Activated naive CD8-positive, alpha-beta T cell treated with anti-CD3 and anti-CD28 coated beads, Interleukin-2, amount 10 ng/mL, durations not matched to agents 7 days and 5 days (primary cell): ENCODE data around the gene ARHGAP19. TPM values are rescaled to one million over a fixed set of nuclear protein-coding genes. Genes with fewer than 3 reads are reported as not detected.
"Not testable (repeated sequence)": the region's sequence is repeated elsewhere in the genome, so short reads cannot be mapped to it uniquely, and the experiment has no call there.

Experiments
- ATAC-seq: fragments of 150-1000 bp; cut with Tn5 transposase; one replicate; pipeline ENCODE4 v1.10.0; 2021; ENCODE audit warnings: low read depth, moderate library complexity
- POLR2A ChIA-PET: fragments of 350-600 bp; sonication (Branson Sonifier 250); formaldehyde crosslinking; loops from one replicate; lab custom pipeline; 2021; ENCODE audit warnings: antibody characterized with exemption; lab: Charles Lee
- DNase-seq: peaks from one replicate; pipeline ENCODE4 v3.0.0; 2021
- H3K27ac Mint-ChIP-seq: one replicate; pipeline ENCODE4 v1.8.0; 2022; ENCODE audit warnings: mild to moderate bottlenecking, mixed read lengths
- H3K27me3 Mint-ChIP-seq: one replicate; pipeline ENCODE4 v1.8.0; 2022; ENCODE audit warnings: mild to moderate bottlenecking, moderate library complexity, mixed read lengths
- H3K36me3 Mint-ChIP-seq: one replicate; pipeline ENCODE4 v1.8.0; 2021; ENCODE audit warnings: mild to moderate bottlenecking, mixed read lengths
- H3K4me1 Mint-ChIP-seq: one replicate; pipeline ENCODE4 v1.8.0; 2021; ENCODE audit warnings: mixed read lengths
- H3K4me3 Mint-ChIP-seq: one replicate; pipeline ENCODE4 v1.8.0; 2022; ENCODE audit warnings: mild to moderate bottlenecking, moderate library complexity, mixed read lengths
- H3K9me3 Mint-ChIP-seq: one replicate; pipeline ENCODE4 v1.8.0; 2021; ENCODE audit warnings: mixed read lengths
- total RNA-seq, 2 experiments: library from RNA; stranded (reverse); gene quantifications; one replicate each; pipeline ENCODE4 v1.2.3, GENCODE V29; 2021

ARHGAP19 gene
- total RNA-seq, 2 experiments from 2014 or later, result 35.4 to 44.5 TPM

DNA sequence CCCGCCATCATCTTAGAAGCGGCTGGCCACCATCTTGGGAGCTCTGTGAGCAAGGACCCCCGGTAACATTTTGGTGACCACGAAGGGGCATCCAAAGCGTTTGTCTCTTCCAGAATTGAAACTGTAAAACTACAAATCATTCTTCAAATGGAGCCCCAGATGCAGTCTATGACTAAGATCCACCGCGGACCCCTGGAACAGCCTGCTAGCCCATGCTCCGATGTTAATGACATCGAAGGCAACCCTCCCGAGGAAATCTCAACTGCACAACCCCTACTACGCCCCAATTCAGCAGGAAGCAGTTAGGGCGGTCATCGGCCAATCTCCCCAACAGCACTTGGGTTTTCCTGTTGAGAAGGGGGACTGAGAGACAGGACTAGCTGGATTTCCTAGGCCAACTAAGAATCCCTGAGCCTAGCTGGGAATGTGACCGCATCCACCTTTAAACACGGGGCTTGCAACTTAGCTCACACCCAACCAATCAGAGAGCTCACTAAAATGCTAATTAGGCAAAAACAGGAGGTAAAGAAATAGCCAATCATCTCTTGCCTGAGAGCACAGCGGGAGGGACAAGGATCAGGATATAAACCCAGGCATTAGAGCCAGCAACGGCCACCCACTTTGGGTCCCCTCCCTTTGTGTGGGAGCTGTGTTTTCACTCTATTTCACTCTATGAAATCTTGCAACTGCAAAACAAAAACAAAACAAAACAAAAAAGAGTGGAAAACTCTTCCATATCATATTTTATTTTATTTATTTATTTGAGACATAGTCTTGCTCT is 1.7 kb downstream of the ARHGAP19 start:
- ATAC-seq, H3K27me3 Mint-ChIP-seq, H3K9me3 Mint-ChIP-seq, H3K27ac Mint-ChIP-seq, DNase-seq: not testable (repeated sequence)
- POLR2A ChIA-PET, result interaction anchor here (3.6 kb wide), 1 partner anchor 29 kb away, joined by 21 read pairs; the partner anchor contains the start of gene FRAT1
- peak overlapping the region; percentile 89 for H3K4me3 Mint-ChIP-seq
- H3K4me1 Mint-ChIP-seq, result peaks cover 25% of the 10 kb centered on the region
- H3K36me3 Mint-ChIP-seq, result peaks cover 16% of the 10 kb centered on the region

DNA sequence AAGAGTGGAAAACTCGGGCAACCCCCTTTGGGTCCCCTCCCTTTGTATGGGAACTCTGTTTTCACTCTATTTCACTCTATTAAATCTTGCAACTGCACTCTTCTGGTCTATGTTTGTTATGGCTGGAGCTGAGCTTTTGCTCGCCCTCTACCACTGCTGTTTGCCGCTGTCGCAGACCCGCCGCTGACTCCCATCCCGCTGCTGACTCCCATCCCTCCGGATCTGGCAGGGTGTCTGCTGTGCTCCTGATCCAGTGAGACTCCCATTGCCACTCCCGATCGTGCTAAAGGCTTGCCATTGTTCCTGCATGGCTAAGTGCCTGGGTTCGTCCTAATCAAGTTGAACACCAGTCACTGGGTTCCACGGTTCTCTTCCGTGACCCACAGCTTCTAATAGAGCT is 2.4 kb downstream of the ARHGAP19 start:
- H3K9me3 Mint-ChIP-seq, DNase-seq, H3K27me3 Mint-ChIP-seq, POLR2A ChIA-PET, ATAC-seq, H3K4me3 Mint-ChIP-seq: not testable (repeated sequence)
- Mint-ChIP-seq H3K27ac (peak overlapping the region; percentile 65), H3K4me1 (peaks cover 25% of the 10 kb centered on the region), H3K36me3 (peaks cover 18% of the 10 kb centered on the region)

DNA sequence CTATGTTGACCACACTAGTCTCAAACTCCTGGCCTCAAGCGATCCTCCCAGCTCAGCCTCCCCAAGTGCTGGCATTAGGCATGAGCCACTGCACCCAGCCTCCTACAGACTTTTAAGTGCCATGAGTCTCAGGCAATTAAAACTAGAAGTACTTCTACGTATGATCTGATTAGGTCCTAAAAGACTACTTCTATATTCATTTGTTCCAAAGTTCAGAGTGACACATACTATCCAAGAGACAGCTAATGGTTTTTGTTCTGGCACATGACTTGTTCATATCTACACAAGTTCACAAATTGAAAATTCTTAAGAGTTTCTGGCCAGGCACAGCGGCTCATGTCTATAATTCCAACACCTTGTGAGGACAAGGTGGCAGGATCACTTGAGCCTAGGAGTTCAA is 11.7 kb downstream of the ARHGAP19 start:
- no peak for DNase-seq
- Mint-ChIP-seq H3K4me3 (no peak overlapping the region), H3K4me1 (peaks cover 9% of the 10 kb centered on the region), H3K27me3 (no peaks in the 10 kb centered on the region), H3K27ac (no peak overlapping the region), H3K36me3 (peaks cover 3% of the 10 kb centered on the region), H3K9me3 (no peaks in the 10 kb centered on the region)
- POLR2A ChIA-PET, result no interaction called here
- ATAC-seq, result no peak

DNA sequence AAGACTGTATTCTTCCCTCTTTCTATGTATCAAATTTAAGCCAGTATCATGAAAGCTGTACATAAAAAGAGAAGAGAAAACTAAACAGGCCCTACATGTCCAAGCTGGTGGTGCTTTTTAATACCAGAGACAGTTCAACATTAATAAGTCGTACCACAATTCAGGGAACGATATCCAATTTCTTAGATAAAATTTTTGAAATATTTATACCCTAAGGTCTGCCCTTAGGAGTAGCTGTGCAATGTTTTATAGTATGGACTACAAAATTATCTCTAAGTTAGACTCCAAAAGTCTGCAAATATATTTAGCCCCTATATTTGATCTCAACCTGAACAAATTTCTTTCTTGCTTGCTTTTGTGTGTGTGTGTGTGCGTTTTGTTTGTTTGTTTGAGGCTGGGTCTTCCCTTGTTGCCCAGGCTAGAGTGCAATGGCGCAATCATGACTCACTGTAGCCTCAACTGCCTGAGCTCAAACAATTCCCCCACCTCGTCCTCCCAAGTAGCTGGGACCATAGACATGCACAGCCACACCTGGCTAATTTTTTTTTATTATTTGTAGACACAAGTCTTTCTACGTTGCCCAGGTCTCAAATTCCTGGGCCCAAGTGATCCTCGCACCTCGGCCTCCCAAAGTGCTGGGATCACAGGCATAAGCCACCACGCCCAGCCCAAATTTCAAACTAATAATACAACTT is 13.2 kb downstream of the ARHGAP19 start:
- DNase-seq (no peak), ATAC-seq (no peak)
- peaks cover 1% of the 10 kb centered on the region for H3K36me3 Mint-ChIP-seq
- no peak overlapping the region for H3K4me3 Mint-ChIP-seq
- no peak overlapping the region for H3K27ac Mint-ChIP-seq
- peaks cover 9% of the 10 kb centered on the region for H3K4me1 Mint-ChIP-seq
- H3K27me3 Mint-ChIP-seq, result no peaks in the 10 kb centered on the region
- no peaks in the 10 kb centered on the region for H3K9me3 Mint-ChIP-seq
- POLR2A ChIA-PET, result interaction anchor here (1.0 to 1.5 kb wide), 2 partner anchors 40 to 53 kb away, joined by 3 to 7 read pairs; partner anchors contain the start of gene FRAT1

DNA sequence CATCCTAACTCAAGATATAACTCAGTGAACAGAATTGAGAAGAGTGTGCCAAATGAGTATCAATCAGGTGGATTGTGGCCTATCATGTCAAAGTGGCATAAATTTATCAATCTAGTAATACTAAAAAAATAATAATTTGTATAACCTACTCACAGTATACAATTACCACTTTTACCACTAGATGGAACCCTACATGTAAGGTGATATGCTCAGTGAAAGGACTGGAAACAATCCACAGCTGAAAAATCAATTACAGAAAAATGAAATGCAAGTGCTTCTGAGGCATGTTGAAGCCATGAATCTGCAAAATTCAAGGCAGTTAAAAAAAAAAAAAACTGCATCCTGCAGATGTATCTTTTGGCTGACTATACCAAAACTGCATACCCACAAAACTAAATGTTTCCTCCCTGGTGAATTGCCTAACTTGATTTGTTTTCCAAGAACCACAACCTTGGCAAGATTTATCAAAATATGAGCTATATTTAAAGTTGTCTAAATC is 13.9 kb downstream of the ARHGAP19 start:
- Mint-ChIP-seq H3K4me1 (peaks cover 9% of the 10 kb centered on the region), H3K27me3 (no peaks in the 10 kb centered on the region), H3K4me3 (no peak overlapping the region), H3K27ac (no peak overlapping the region), H3K36me3 (peaks cover 3% of the 10 kb centered on the region), H3K9me3 (no peaks in the 10 kb centered on the region)
- POLR2A ChIA-PET, result interaction anchor here (1.0 to 1.5 kb wide), 2 partner anchors 41 to 53 kb away, joined by 3 to 7 read pairs; partner anchors contain the start of gene FRAT1
- peak; percentile 60 for ATAC-seq
- no peak for DNase-seq

DNA sequence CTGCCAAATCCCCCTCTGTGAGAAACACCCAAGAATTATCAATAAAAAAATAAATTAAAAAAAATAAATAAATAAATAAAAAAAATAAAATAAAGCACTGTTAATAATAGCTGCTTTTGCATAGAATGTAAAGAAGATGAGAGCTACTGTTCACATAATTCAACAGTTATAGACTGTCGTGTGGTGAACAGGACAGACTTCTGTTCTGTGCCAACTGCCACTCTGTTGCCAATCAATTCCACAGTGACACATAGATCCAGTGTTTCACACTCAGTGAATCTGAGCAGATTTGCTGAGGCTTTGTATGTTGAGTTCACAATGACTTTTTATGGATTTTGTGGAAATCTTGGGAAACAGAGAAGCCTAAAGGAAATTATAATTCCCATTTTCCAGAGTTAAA is 14.9 kb downstream of the ARHGAP19 start:
- DNase-seq (no peak), ATAC-seq (no peak)
- H3K4me1 Mint-ChIP-seq, result peaks cover 9% of the 10 kb centered on the region
- H3K27ac Mint-ChIP-seq, result no peak overlapping the region
- POLR2A ChIA-PET, result no interaction called here
- no peaks in the 10 kb centered on the region for H3K27me3 Mint-ChIP-seq
- H3K9me3 Mint-ChIP-seq, result no peaks in the 10 kb centered on the region
- no peak overlapping the region for H3K4me3 Mint-ChIP-seq
- H3K36me3 Mint-ChIP-seq, result peaks cover 3% of the 10 kb centered on the region

DNA sequence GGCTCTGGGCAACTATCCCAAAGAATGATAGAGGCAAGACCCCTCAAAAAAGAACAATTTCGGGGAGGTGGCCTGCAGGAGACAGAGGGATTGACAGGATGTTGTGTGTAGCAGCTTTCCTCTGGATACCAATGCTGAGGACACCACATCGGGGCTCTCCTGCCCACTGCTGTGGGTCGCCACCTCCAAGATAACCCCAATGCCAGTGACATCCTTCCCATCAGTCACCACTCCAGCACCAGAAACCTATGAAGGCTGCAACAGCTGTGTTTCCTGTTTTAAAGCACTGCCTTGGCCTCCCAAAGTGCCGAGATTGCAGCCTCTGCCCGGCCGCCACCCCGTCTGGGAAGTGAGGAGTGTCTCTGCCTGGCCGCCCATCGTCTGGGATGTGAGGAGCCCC is 17.6 kb downstream of the ARHGAP19 start:
- peaks cover 6% of the 10 kb centered on the region for H3K36me3 Mint-ChIP-seq
- H3K9me3 Mint-ChIP-seq, result no peaks in the 10 kb centered on the region
- no peaks in the 10 kb centered on the region for H3K27me3 Mint-ChIP-seq
- DNase-seq (no peak), ATAC-seq (no peak)
- H3K4me1 Mint-ChIP-seq, result peaks cover 8% of the 10 kb centered on the region
- POLR2A ChIA-PET, result interaction anchor here (0.6 kb wide), 1 partner anchor 25 kb away, joined by 5 read pairs; no protein-coding TSS in a partner anchor
- no peak overlapping the region for H3K4me3 Mint-ChIP-seq
- H3K27ac Mint-ChIP-seq, result no peak overlapping the region

DNA sequence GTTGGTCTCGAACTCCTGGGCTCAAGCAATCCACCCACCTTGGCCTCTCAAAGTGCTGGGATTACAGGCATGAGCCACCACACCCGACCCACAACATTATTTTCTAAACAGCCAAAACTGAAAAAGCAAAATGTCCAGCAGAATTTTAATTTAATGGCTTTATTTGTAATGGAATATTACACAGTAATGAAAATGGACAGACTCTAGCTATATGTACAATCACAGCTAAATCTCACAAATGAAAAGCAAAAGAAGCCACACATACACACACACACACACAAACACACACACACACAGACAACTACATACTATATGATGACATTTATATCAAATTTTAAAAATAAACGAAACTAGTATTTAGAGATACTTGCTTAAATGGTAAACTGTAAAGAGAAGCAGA is 18.7 kb downstream of the ARHGAP19 start:
- no peaks in the 10 kb centered on the region for H3K27me3 Mint-ChIP-seq
- POLR2A ChIA-PET, result no interaction called here
- H3K4me3 Mint-ChIP-seq, result no peak overlapping the region
- no peaks in the 10 kb centered on the region for H3K9me3 Mint-ChIP-seq
- no peak for DNase-seq
- no peak overlapping the region for H3K27ac Mint-ChIP-seq
- H3K36me3 Mint-ChIP-seq, result peaks cover 6% of the 10 kb centered on the region
- ATAC-seq, result no peak
- H3K4me1 Mint-ChIP-seq, result peaks cover 5% of the 10 kb centered on the region

DNA sequence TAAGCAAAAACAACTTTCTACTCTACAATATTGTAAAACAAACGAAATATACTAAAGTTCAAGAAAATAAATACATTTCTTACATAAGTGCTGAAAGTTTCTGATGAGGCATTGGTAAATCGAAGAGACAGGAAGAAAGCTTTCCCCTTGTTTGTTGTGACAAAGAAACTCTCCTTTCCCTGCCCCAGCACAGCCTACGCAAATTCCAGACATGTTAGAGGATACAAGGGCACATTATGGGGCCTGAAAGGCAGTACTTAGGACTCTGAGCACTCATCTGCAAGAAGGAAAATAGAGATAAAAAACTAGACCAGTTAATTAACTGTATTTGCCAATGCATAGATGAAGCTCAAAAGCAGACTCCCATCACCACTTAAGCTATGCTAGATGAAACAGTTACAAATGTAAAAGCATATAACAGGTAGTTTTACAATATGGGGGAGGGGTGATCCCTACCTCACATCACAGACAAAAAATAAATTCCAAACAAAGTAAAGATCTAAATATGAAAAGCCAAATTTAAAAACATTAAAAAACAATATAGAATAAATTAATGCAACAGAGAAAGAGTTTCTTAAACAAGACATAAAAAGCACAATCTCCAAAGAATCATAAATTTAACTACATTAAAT is 21.8 kb downstream of the ARHGAP19 start:
- H3K9me3 Mint-ChIP-seq, result no peaks in the 10 kb centered on the region
- peaks cover 23% of the 10 kb centered on the region for H3K36me3 Mint-ChIP-seq
- no peak overlapping the region for H3K27ac Mint-ChIP-seq
- DNase-seq (no peak), ATAC-seq (no peak)
- H3K27me3 Mint-ChIP-seq, result no peaks in the 10 kb centered on the region
- POLR2A ChIA-PET, result no interaction called here
- H3K4me3 Mint-ChIP-seq, result no peak overlapping the region
- peaks cover 9% of the 10 kb centered on the region for H3K4me1 Mint-ChIP-seq

DNA sequence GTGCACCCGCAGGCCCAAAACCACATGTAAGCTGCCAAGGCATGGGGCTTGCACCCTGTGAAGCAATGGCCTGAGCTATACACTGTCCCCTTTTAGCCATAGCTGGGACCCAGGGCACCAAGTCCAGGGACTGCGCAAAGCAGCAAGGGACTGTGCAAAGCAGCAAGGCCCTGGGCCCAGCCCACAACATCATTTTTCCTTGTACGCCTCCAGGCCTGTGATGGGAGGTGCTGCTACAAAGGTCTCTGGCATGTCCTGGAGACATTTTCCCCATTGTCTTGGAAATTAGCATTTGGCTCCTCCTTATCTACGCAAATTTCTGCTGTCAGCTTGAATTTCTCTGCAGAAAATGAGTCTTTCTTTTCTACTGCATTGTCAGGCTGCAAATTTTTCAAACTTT is 24.8 kb downstream of the ARHGAP19 start:
- POLR2A ChIA-PET, result no interaction called here
- Mint-ChIP-seq H3K9me3 (no peaks in the 10 kb centered on the region), H3K27ac (no peak overlapping the region), H3K36me3 (peaks cover 31% of the 10 kb centered on the region), H3K4me3 (no peak overlapping the region), H3K4me1 (peaks cover 9% of the 10 kb centered on the region), H3K27me3 (no peaks in the 10 kb centered on the region)
- ATAC-seq, result no peak
- no peak for DNase-seq

DNA sequence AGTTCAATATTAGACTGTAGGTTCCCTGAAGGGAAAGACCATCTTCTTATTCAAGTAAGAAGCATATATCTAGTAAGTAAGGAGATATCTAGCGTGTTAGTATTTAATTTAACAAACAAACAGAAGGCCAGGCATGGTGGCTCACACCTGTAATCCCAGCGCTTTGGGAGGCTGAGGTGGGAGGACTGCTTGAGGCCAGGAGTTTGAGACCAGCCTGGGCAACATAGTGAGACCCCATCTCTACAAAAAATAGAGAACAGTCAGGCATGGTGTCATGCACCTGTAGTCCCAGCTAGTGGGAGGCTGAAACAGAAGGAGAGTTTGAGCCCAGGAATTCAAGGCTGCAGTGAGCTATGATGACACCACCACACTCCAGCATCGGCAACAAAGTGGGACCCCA is 27.3 kb downstream of the ARHGAP19 start:
- not testable (repeated sequence) for ATAC-seq, H3K27ac Mint-ChIP-seq, H3K4me1 Mint-ChIP-seq, H3K4me3 Mint-ChIP-seq, H3K9me3 Mint-ChIP-seq, DNase-seq, H3K27me3 Mint-ChIP-seq
- POLR2A ChIA-PET, result interaction anchor here (0.6 kb wide), 1 partner anchor 70 kb away, joined by 3 read pairs; no protein-coding TSS in a partner anchor
- peaks cover 32% of the 10 kb centered on the region for H3K36me3 Mint-ChIP-seq

DNA sequence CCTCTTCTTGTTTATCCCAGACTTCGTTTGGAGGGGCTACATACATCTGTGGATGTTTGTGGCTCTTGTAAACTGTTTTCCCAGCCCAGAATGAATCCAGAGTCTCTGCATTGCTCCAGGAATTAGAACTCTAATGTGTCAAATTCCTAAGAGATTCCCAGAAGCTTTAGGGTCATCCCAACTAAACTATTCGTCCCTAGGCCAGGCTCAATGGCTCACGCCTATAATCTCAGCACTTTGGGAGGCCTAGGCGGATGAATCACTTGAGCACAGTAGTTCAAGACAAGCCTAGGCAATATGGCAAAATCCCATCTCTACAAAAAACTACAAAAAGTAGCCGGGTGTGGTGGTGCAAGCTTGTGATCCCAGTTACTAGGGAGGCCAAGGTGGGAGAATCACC is 28.5 kb downstream of the ARHGAP19 start:
- Mint-ChIP-seq H3K4me3 (no peak overlapping the region), H3K27me3 (no peaks in the 10 kb centered on the region), H3K9me3 (no peaks in the 10 kb centered on the region), H3K27ac (no peak overlapping the region), H3K4me1 (peaks cover 9% of the 10 kb centered on the region), H3K36me3 (peaks cover 33% of the 10 kb centered on the region)
- POLR2A ChIA-PET, result no interaction called here
- no peak for ATAC-seq
- no peak for DNase-seq

DNA sequence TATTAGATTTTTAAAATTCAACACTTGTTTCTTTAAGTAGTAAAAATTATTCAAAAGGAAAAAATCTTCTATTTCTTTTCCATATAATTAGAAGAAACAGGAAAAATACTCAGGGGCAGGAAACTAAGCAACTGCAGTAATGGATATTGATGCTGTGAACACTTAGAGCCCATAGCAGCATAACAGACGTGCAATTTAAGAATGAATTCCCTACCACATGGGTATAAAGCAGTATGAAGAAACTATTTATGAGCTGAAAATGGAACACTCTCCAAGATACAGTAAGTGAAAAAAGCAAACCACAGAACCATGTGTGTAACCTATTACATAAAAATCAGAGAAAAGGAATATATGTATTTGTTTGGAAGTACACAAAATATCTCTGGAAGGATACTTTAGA is 30.8 kb downstream of the ARHGAP19 start:
- Mint-ChIP-seq H3K27me3 (no peaks in the 10 kb centered on the region), H3K36me3 (peaks cover 28% of the 10 kb centered on the region), H3K9me3 (no peaks in the 10 kb centered on the region), H3K27ac (no peak overlapping the region), H3K4me3 (no peak overlapping the region), H3K4me1 (peaks cover 2% of the 10 kb centered on the region)
- DNase-seq, result no peak
- POLR2A ChIA-PET, result no interaction called here
- no peak for ATAC-seq
